ENCODE measurements around the gene PTPRM. TPM values are rescaled to one million over a fixed set of nuclear protein-coding genes. Genes with fewer than 3 reads are reported as not detected.

PTPRM gene
- total and polyA plus RNA-seq, 2 donors (not counting 3 experiments of a cell fraction or from before 2014, with no cell fraction given): 37.4 to 43.7 TPM

DNA sequence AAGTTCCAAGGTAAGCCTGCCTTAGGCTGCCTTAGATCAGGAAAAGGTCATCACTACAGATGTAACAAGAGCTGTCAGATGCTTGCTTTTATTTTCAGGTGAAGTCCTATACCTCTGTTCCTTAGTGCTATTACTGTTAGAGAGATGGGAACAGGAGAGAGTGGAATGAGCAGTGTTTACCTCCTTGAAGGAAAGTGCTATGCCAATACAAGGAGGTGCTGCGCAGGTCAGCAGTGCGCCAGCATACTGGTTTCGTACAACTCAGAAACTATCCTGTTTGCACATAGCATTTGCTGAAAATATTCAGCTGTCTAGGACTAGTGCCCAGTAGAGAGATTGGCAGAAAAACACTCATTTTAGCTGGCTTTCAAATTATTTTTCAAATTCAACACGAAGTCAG, 629.1 kb downstream of the PTPRM start:
- no peaks in the 10 kb centered on the region for H3K36me3 ChIP-seq (ENCODE audit: control insufficient read depth in 2 of 2, extremely low read depth in 1 of 2, insufficient read depth in 2 of 2, low read length in 2 of 2)
- no peak for FAIRE-seq
- no peak for DNase-seq (ENCODE audit: low read depth, low spot score)
- no peak overlapping the region for H3K4me2 ChIP-seq (ENCODE audit: insufficient read depth, low read length)
- no peaks in the 10 kb centered on the region for H3K9me3 ChIP-seq (replicated peaks; ENCODE audit: control insufficient read depth, insufficient read depth, low read length)
- no peaks in the 10 kb centered on the region for H4K20me1 ChIP-seq (replicated peaks; ENCODE audit: control insufficient read depth, extremely low read depth, insufficient read depth, low read length)
- intact Hi-C loops (cut with micrococcal nuclease) (no loop called here), dilution Hi-C loops (cut with MboI; ENCODE audit: extremely low pct_ligation_motif_present, low sequenced_read_pairs) (no loop called here)
- H3K27me3 ChIP-seq (ENCODE audit: control insufficient read depth in 2 of 2, insufficient read depth in 2 of 2, low read length in 2 of 2): no peaks in the 10 kb centered on the region
- no peaks in the 10 kb centered on the region for H3K9me1 ChIP-seq (replicated peaks; ENCODE audit: control insufficient read depth, extremely low read depth, insufficient read depth, low read length)
- TF ChIP-seq EZH2 (IDR thresholded peaks at IDR 0.05; ENCODE audit: borderline replicate concordance, low read depth, low read length, severe bottlenecking): no peak
- no peak for TF ChIP-seq POLR2AphosphoS5 (IDR thresholded peaks at IDR 0.05; ENCODE audit: insufficient read depth, low read depth, low read length)
- no peak for TF ChIP-seq FOS (IDR thresholded peaks at IDR 0.05; ENCODE audit: borderline replicate concordance, insufficient read depth, low read length)
- TF ChIP-seq GATA2 (IDR thresholded peaks at IDR 0.05; ENCODE audit: insufficient read depth, insufficient read length, low read depth, low read length): no peak
- no peak for TF ChIP-seq JUN (IDR thresholded peaks at IDR 0.05; ENCODE audit: borderline replicate concordance, insufficient read depth, insufficient read length, low read depth)
- TF ChIP-seq MYC (IDR thresholded peaks at IDR 0.05; ENCODE audit: low read depth, low read length): no peak
- TF ChIP-seq, protein P1, sequence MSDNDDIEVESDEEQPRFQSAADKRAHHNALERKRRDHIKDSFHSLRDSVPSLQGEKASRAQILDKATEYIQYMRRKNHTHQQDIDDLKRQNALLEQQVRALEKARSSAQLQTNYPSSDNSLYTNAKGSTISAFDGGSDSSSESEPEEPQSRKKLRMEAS (IDR thresholded peaks at IDR 0.05; ENCODE audit: insufficient read depth, insufficient read length): no peak
- TF ChIP-seq POLR2A (IDR thresholded peaks at IDR 0.05; ENCODE audit: low read depth, low read length): no peak
- TF ChIP-seq, protein P2, sequence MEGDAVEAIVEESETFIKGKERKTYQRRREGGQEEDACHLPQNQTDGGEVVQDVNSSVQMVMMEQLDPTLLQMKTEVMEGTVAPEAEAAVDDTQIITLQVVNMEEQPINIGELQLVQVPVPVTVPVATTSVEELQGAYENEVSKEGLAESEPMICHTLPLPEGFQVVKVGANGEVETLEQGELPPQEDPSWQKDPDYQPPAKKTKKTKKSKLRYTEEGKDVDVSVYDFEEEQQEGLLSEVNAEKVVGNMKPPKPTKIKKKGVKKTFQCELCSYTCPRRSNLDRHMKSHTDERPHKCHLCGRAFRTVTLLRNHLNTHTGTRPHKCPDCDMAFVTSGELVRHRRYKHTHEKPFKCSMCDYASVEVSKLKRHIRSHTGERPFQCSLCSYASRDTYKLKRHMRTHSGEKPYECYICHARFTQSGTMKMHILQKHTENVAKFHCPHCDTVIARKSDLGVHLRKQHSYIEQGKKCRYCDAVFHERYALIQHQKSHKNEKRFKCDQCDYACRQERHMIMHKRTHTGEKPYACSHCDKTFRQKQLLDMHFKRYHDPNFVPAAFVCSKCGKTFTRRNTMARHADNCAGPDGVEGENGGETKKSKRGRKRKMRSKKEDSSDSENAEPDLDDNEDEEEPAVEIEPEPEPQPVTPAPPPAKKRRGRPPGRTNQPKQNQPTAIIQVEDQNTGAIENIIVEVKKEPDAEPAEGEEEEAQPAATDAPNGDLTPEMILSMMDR (IDR thresholded peaks at IDR 0.05; ENCODE audit: extremely low read depth in 1 of 2, insufficient read depth in 1 of 2, low read depth in 1 of 2, low read length in 2 of 2): no peak
- H3K79me2 ChIP-seq (ENCODE audit: control insufficient read depth, insufficient read depth, low read length): no peaks in the 10 kb centered on the region
- ChIA-PET POLR2A (no interaction called here), CTCF (no interaction called here)
- no peak overlapping the region for H2AFZ ChIP-seq (ENCODE audit: low read depth, low read length)
- no TSS peak for BruUV-seq (replicated peaks)
- no peak overlapping the region for H3K4me3 ChIP-seq (replicated peaks in 1 of 3; ENCODE audit: insufficient read depth in 1 of 3, low read depth in 1 of 3, low read length in 3 of 3)
- no peak overlapping the region for H3K27ac ChIP-seq (ENCODE audit: insufficient read depth, low read depth, low read length)
- H3K9ac ChIP-seq (replicated peaks; ENCODE audit: extremely low read depth, insufficient read depth, low read length): no peak overlapping the region
- no peaks in the 10 kb centered on the region for H3K4me1 ChIP-seq (ENCODE audit: control insufficient read depth, extremely low read depth, insufficient read depth, low read length)

Data from endothelial cell of umbilical vein (primary cell).